K562 (cell line): ENCODE data around the gene LRMDA. TPM values are rescaled to one million over a fixed set of nuclear protein-coding genes. Genes with fewer than 3 reads are reported as not detected.

Source experiments
- ATAC-seq: fragments of 200-7000 bp; cut with Tn5 transposase; 3 replicates; pipeline ENCODE4 v1.9.1; 2020; ENCODE audit warnings: moderate library complexity
- BruUV-seq: library from RNA; stranded (reverse); fragments of 400-500 nt; replicated peaks from 2 replicates; lab custom pipeline; 2021; lab: Mats Ljungman, UMichigan
- CTCF ChIA-PET: fragments of 300-600 bp; formaldehyde crosslinking; extraction: SDS; loops from one replicate; lab custom pipeline; 2021; ENCODE audit warnings: low intra/inter-chr PET ratio; lab: Yijun Ruan, JAX
- POLR2A ChIA-PET: fragments of 300-600, 350-650 bp; sonication (Branson Sonifier 250); formaldehyde crosslinking; extraction: SDS; loops from one replicate; lab custom pipeline; 2021; ENCODE audit warnings: antibody characterized with exemption, inconsistent platforms; lab: Yijun Ruan, JAX
- DNase-seq, 4 experiments: peaks; one replicate each; pipeline versions ENCODE4 v3.0.0 to v3.0.0-alpha.2; 2011 to 2018; ENCODE audit warnings: low spot score in 3 of 4, mixed read lengths in 3 of 4; ENCODE audit errors: extremely low read depth in 1 of 4
- FAIRE-seq: peaks from 2 replicates; lab custom pipeline; 2011; peaks lifted over from hg19 to GRCh38; lab: Jason Lieb, UNC
- H2AFZ ChIP-seq: 2 replicates; pipeline ENCODE4 v1.6.0; 2011; ENCODE audit warnings: low read depth, low read length, control low read depth, inconsistent platforms
- H3K27ac ChIP-seq: fragments of 200-600 bp; 3 replicates; pipeline ENCODE4 v1.8.0; 2011; ENCODE audit warnings: low read depth, mild to moderate bottlenecking, control low read depth, inconsistent platforms, low read length, moderate library complexity, mixed read lengths; ENCODE audit errors: extremely low read depth
- H3K27me3 ChIP-seq, 2 experiments: fragments of 300-600 bp in 1 of 2; 2 replicates in 1 of 2; 3 replicates in 1 of 2; pipeline versions ENCODE4 v1.6.0 to v1.8.0; 2011; ENCODE audit warnings: inconsistent platforms in 2 of 2, low read length in 2 of 2, mild to moderate bottlenecking in 1 of 2, mixed read lengths in 1 of 2, moderate library complexity in 1 of 2; ENCODE audit not compliant: control insufficient read depth in 2 of 2, insufficient read depth in 2 of 2
- H3K36me3 ChIP-seq: fragments of 300-600 bp; 3 replicates; pipeline ENCODE4 v1.8.0; 2011; ENCODE audit warnings: mild to moderate bottlenecking, low read length, inconsistent platforms; ENCODE audit not compliant: control insufficient read depth, insufficient read depth
- H3K4me1 ChIP-seq, 2 experiments: fragments of 200-600 bp in 1 of 2; replicated peaks in 1 of 2; 2 replicates in 1 of 2; 3 replicates in 1 of 2; pipeline versions ENCODE4 v1.5.1 to v1.8.0; 2011; ENCODE audit warnings: inconsistent platforms in 2 of 2, low read length in 2 of 2, mild to moderate bottlenecking in 1 of 2, mixed read lengths in 1 of 2, moderate library complexity in 1 of 2; ENCODE audit not compliant: control insufficient read depth in 2 of 2, insufficient read depth in 2 of 2
- H3K4me2 ChIP-seq: 2 replicates; pipeline ENCODE4 v1.6.1; 2011; ENCODE audit warnings: low read length, control low read depth, inconsistent platforms, mixed read lengths; ENCODE audit not compliant: insufficient read depth
- H3K4me3 ChIP-seq: fragments of 200-600 bp; sonication (generic), shearing (Covaris generic); 2 replicates; pipeline ENCODE4 v1.5.1; 2016; ENCODE audit warnings: control low read depth, inconsistent platforms
- H3K79me2 ChIP-seq: fragments of 200-600 bp; 3 replicates; pipeline ENCODE4 v1.8.0; 2011; ENCODE audit warnings: low read length, inconsistent platforms; ENCODE audit not compliant: control insufficient read depth, insufficient read depth
- H3K9ac ChIP-seq, 2 experiments: 2 replicates each; pipeline versions ENCODE4 v1.6.0 to v1.6.1; 2011; ENCODE audit warnings: low read depth in 2 of 2, low read length in 2 of 2, control low read depth in 1 of 2, inconsistent platforms in 1 of 2, mild to moderate bottlenecking in 1 of 2, mixed read lengths in 1 of 2; ENCODE audit not compliant: insufficient read depth in 1 of 2
- H3K9me1 ChIP-seq: one replicate; pipeline ENCODE4 v1.6.0; 2011; ENCODE audit warnings: inconsistent platforms, mild to moderate bottlenecking, low read length, moderate library complexity; ENCODE audit not compliant: control insufficient read depth, insufficient read depth
- H3K9me3 ChIP-seq: replicated peaks from 2 replicates; pipeline ENCODE4 v1.5.1; 2011; ENCODE audit warnings: low read depth, low read length, inconsistent platforms; ENCODE audit not compliant: control insufficient read depth, insufficient read depth
- H4K20me1 ChIP-seq: replicated peaks from 2 replicates; pipeline ENCODE4 v1.6.1; 2011; ENCODE audit warnings: low read length, inconsistent platforms, mixed read lengths; ENCODE audit not compliant: control insufficient read depth, insufficient read depth
- HSF4 ChIP-seq: fragments of 250-450 bp; sonication (Bioruptor Pico); IDR thresholded peaks from 2 replicates; pipeline ENCODE4 v2.1.2; 2022; ENCODE audit warnings: mild to moderate bottlenecking, moderate library complexity, borderline replicate concordance
- KDM2B ChIP-seq: fragments of 250-450 bp; sonication (Bioruptor Pico); IDR thresholded peaks from 2 replicates; pipeline ENCODE4 v1.8.0; 2021; ENCODE audit warnings: mild to moderate bottlenecking, moderate library complexity
- SAP30 ChIP-seq: fragments of 200-600 bp; sonication (generic); IDR thresholded peaks from 2 replicates; pipeline ENCODE4 v1.6.1; 2012; ENCODE audit warnings: borderline replicate concordance, low read depth, mild to moderate bottlenecking, moderate library complexity, low read length, control low read depth, inconsistent platforms; ENCODE audit not compliant: insufficient read depth, poor library complexity, severe bottlenecking
- TAF7 ChIP-seq: fragments of 450-650 bp; IDR thresholded peaks from 2 replicates; pipeline ENCODE4 v1.6.1; 2016; ENCODE audit warnings: missing genetic modification characterization, missing compliant biosample characterization
- ZNF431 ChIP-seq: sonication (generic); formaldehyde crosslinking; IDR thresholded peaks from 2 replicates; pipeline ENCODE4 v1.8.0; 2022; ENCODE audit warnings: mild to moderate bottlenecking, missing genetic modification reagents
- ZNF445 ChIP-seq: fragments of 250-450 bp; sonication (Bioruptor Pico); IDR thresholded peaks from 2 replicates; pipeline ENCODE4 v1.4.0; 2020; ENCODE audit warnings: low read depth, mild to moderate bottlenecking, moderate library complexity
- WGBS: fragments of 100-300 bp; shearing (Covaris generic); methylation state at CpG from one replicate; pipeline ENCODE4 v1.1.6; 2016; ENCODE audit warnings: low coverage, mixed read lengths; ENCODE audit not compliant: insufficient coverage; ENCODE audit errors: missing lambda C conversion rate; 5-methylcytosine and 5-hydroxymethylcytosine counted together
- in situ Hi-C: fragments of 300-500 bp; cut with MboI; formaldehyde crosslinking; loops from 4 replicates; pipeline ENCODE4 v1.15.0; 2018; ENCODE audit warnings: inconsistent platforms, mixed read lengths
- intact Hi-C: fragments of 100-400 bp; cut with micrococcal nuclease; formaldehyde crosslinking; loops from 2 replicates; pipeline ENCODE4 v1.14.2; 2022
- polyA plus RNA-seq, 8 experiments: library from polyadenylated mRNA; depleted of rRNA in 4 of 8; stranded (reverse) in 5 of 8; unstranded in 3 of 8; fragments of >200 nt; fragmentation: Nextera tagmentation in 2 of 8; fragmentation: Illumina TruSeq in 1 of 8; extraction: Ambion mirVana in 2 of 8; extraction: Trizol in 1 of 8; gene quantifications; 2 replicates each; pipeline versions ENCODE4 v1.2.1 to v1.2.3, GENCODE V29; 2011 to 2014; ENCODE audit warnings: inconsistent platforms in 1 of 8, missing spikeins in 1 of 8
- total RNA-seq, 7 experiments: library from RNA; depleted of rRNA in 6 of 7; stranded (reverse); fragments of >200 nt in 6 of 7; fragmentation: Illumina TruSeq in 2 of 7; extraction: Trizol in 2 of 7; gene quantifications; 2 replicates each; pipeline versions ENCODE4 v1.2.1 to v1.2.3, GENCODE V29; 2011 to 2021; ENCODE audit warnings: low replicate concordance in 1 of 7
- TF ChIP-seq, protein P1 (sequence below), 2 experiments: fragments of 450-650 bp in 1 of 2; sonication (generic) in 1 of 2; formaldehyde crosslinking in 1 of 2; IDR thresholded peaks; 2 replicates each; pipeline versions ENCODE4 v1.7.1 to v1.9.0; 2016 to 2022; ENCODE audit warnings: inconsistent platforms in 1 of 2, mild to moderate bottlenecking in 1 of 2, missing genetic modification reagents in 1 of 2
- TF ChIP-seq, protein P2 (sequence below): fragments of 450-650 bp; IDR thresholded peaks from 2 replicates; pipeline ENCODE4 v1.6.1; 2018; ENCODE audit not compliant: partially characterized antibody

The LRMDA gene
- total and polyA plus RNA-seq, 9 of the 15 experiments (the other 6 are each of a cell fraction or from before 2014, with no cell fraction given), result 0.25 TPM; not detected in 8

DNA sequence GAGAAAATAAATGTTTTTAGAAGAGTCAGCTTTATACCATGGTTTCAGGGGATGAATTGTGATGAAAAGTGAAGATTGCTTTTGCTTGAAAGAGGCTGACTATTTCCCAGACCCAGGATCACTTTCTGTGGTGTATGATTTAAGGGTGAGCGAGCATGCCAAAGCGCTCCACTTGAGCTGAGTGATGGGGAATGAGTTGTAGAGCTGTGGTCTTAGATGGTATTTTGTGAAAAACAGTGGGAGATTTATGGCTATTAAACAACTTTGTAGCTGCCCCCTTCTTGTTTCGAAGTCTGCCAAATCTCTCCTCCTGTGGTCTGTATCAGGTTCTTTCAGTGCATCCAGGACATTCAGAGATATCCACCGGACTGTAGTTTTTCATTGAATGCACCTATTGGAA lies 888.2 kb downstream of the LRMDA start:
- 0% methylated on average over 4 of the region's 4 CpGs for WGBS
- Histone ChIP-seq H3K9me3 (no peaks in the 10 kb centered on the region), H3K9ac (no peak overlapping the region), H3K4me1 (peaks cover 0 to 5% of the 10 kb centered on the region in 2 experiments; a peak in 1 of 5 replicates), H3K27me3 (no peaks in the 10 kb centered on the region), H3K36me3 (no peaks in the 10 kb centered on the region), H3K9me1 (no peaks in the 10 kb centered on the region), H3K4me2 (no peak overlapping the region), H2AFZ (no peak overlapping the region), H3K79me2 (no peaks in the 10 kb centered on the region), H3K27ac (no peak overlapping the region), H3K4me3 (no peak overlapping the region), H4K20me1 (no peaks in the 10 kb centered on the region)
- intact Hi-C loops (no loop called here), in situ Hi-C loops (no loop called here)
- CTCF ChIA-PET, result no interaction called here
- DNase-seq, result no peak
- no peak for FAIRE-seq
- no TSS peak for BruUV-seq
- POLR2A ChIA-PET, result no interaction called here
- ATAC-seq, result no peak
- TF ChIP-seq ZNF431 (CRISPR knock-in tag) (no peak), HSF4 (CRISPR knock-in tag) (no peak), KDM2B (no peak), TAF7 (tag) (no peak), SAP30 (no peak), ZNF445 (CRISPR knock-in tag) (no peak)
- TF ChIP-seq, protein P1, sequence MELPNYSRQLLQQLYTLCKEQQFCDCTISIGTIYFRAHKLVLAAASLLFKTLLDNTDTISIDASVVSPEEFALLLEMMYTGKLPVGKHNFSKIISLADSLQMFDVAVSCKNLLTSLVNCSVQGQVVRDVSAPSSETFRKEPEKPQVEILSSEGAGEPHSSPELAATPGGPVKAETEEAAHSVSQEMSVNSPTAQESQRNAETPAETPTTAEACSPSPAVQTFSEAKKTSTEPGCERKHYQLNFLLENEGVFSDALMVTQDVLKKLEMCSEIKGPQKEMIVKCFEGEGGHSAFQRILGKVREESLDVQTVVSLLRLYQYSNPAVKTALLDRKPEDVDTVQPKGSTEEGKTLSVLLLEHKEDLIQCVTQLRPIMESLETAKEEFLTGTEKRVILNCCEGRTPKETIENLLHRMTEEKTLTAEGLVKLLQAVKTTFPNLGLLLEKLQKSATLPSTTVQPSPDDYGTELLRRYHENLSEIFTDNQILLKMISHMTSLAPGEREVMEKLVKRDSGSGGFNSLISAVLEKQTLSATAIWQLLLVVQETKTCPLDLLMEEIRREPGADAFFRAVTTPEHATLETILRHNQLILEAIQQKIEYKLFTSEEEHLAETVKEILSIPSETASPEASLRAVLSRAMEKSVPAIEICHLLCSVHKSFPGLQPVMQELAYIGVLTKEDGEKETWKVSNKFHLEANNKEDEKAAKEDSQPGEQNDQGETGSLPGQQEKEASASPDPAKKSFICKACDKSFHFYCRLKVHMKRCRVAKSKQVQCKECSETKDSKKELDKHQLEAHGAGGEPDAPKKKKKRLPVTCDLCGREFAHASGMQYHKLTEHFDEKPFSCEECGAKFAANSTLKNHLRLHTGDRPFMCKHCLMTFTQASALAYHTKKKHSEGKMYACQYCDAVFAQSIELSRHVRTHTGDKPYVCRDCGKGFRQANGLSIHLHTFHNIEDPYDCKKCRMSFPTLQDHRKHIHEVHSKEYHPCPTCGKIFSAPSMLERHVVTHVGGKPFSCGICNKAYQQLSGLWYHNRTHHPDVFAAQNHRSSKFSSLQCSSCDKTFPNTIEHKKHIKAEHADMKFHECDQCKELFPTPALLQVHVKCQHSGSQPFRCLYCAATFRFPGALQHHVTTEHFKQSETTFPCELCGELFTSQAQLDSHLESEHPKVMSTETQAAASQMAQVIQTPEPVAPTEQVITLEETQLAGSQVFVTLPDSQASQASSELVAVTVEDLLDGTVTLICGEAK (IDR thresholded peaks at IDR 0.05), result no peak
- TF ChIP-seq, protein P1 (CRISPR knock-in tag; IDR thresholded peaks at IDR 0.05), result no peak
- TF ChIP-seq, protein P2, sequence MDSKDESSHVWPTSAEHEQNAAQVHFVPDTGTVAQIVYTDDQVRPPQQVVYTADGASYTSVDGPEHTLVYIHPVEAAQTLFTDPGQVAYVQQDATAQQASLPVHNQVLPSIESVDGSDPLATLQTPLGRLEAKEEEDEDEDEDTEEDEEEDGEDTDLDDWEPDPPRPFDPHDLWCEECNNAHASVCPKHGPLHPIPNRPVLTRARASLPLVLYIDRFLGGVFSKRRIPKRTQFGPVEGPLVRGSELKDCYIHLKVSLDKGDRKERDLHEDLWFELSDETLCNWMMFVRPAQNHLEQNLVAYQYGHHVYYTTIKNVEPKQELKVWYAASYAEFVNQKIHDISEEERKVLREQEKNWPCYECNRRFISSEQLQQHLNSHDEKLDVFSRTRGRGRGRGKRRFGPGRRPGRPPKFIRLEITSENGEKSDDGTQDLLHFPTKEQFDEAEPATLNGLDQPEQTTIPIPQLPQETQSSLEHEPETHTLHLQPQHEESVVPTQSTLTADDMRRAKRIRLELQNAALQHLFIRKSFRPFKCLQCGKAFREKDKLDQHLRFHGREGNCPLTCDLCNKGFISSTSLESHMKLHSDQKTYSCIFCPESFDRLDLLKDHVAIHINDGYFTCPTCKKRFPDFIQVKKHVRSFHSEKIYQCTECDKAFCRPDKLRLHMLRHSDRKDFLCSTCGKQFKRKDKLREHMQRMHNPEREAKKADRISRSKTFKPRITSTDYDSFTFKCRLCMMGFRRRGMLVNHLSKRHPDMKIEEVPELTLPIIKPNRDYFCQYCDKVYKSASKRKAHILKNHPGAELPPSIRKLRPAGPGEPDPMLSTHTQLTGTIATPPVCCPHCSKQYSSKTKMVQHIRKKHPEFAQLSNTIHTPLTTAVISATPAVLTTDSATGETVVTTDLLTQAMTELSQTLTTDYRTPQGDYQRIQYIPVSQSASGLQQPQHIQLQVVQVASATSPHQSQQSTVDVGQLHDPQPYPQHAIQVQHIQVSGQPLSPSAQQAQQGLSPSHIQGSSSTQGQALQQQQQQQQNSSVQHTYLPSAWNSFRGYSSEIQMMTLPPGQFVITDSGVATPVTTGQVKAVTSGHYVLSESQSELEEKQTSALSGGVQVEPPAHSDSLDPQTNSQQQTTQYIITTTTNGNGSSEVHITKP, result no peak
